Neural progenitor cell (in vitro differentiated cells): ENCODE results near the gene TMEM52. TPM values are rescaled to one million over a fixed set of nuclear protein-coding genes. Genes with fewer than 3 reads are reported as not detected.
A peak's percentile ranks its signal among the peaks of the same experiment; 100 is the strongest.

Source experiments
- DNase-seq: peaks from one replicate; pipeline ENCODE4 v3.0.0-alpha.2; 2016; ENCODE audit warnings: low spot score
- H2AFZ ChIP-seq: fragments of 200-600 bp; sonication (generic); replicated peaks from 2 replicates; pipeline ENCODE4 v1.6.1; 2016; ENCODE audit warnings: antibody characterized with exemption
- H3F3A ChIP-seq: fragments of 200-600 bp; sonication (generic); 2 replicates; pipeline ENCODE4 v1.6.1; 2016; ENCODE audit warnings: antibody characterized with exemption, low read depth
- H3K27ac ChIP-seq: fragments of 200-600 bp; sonication (generic); 2 replicates; pipeline ENCODE4 v1.5.1; 2016; ENCODE audit warnings: mild to moderate bottlenecking
- H3K27me3 ChIP-seq: fragments of 200-600 bp; sonication (generic); 2 replicates; pipeline ENCODE4 v1.6.1; 2016; ENCODE audit warnings: mild to moderate bottlenecking, moderate library complexity
- H3K36me3 ChIP-seq: fragments of 200-600 bp; sonication (generic); 2 replicates; pipeline ENCODE4 v1.5.1; 2016
- H3K4me1 ChIP-seq: fragments of 200-600 bp; sonication (generic); 2 replicates; pipeline ENCODE4 v1.6.1; 2016; ENCODE audit warnings: mixed run types
- H3K4me2 ChIP-seq: fragments of 200-600 bp; sonication (generic); 2 replicates; pipeline ENCODE4 v1.6.1; 2016
- H3K4me3 ChIP-seq: fragments of 200-600 bp; sonication (generic); 2 replicates; pipeline ENCODE4 v1.5.1; 2016
- H3K79me2 ChIP-seq: fragments of 200-600 bp; sonication (generic); 2 replicates; pipeline ENCODE4 v1.6.1; 2016; ENCODE audit warnings: low read depth
- H3K9ac ChIP-seq: fragments of 200-600 bp; sonication (generic); 2 replicates; pipeline ENCODE4 v1.6.1; 2016
- H3K9me3 ChIP-seq: fragments of 200-600 bp; sonication (generic); 2 replicates; pipeline ENCODE4 v1.5.1; 2016; ENCODE audit warnings: low read depth
- H4K20me1 ChIP-seq: fragments of 200-600 bp; sonication (generic); 2 replicates; pipeline ENCODE4 v1.6.1; 2016; ENCODE audit warnings: low read depth
- H3K27ac Mint-ChIP-seq: 3 replicates; pipeline ENCODE4 v1.8.0; 2021; ENCODE audit warnings: mixed read lengths
- H3K27me3 Mint-ChIP-seq: 2 replicates; pipeline ENCODE4 v1.8.0; 2022; ENCODE audit warnings: low read depth, mild to moderate bottlenecking, inconsistent platforms, moderate library complexity, mixed read lengths; ENCODE audit not compliant: insufficient read depth
- H3K36me3 Mint-ChIP-seq: 3 replicates; pipeline ENCODE4 v1.8.0; 2021; ENCODE audit warnings: mixed read lengths
- H3K4me1 Mint-ChIP-seq: 3 replicates; pipeline ENCODE4 v1.8.0; 2021; ENCODE audit warnings: mixed read lengths
- H3K4me3 Mint-ChIP-seq: 3 replicates; pipeline ENCODE4 v1.8.0; 2021; ENCODE audit warnings: mild to moderate bottlenecking, moderate library complexity, mixed read lengths
- H3K9me3 Mint-ChIP-seq: 3 replicates; pipeline ENCODE4 v1.8.0; 2020; ENCODE audit warnings: mixed read lengths
- CTCF ChIP-seq: fragments of 200-600 bp; sonication (generic); IDR thresholded peaks from 2 replicates; pipeline ENCODE4 v1.5.1; 2017; ENCODE audit warnings: antibody characterized with exemption, mild to moderate bottlenecking
- EZH2 ChIP-seq: fragments of 200-600 bp; sonication (generic); IDR thresholded peaks from 2 replicates; pipeline ENCODE4 v1.6.1; 2017; ENCODE audit warnings: antibody characterized with exemption, mild to moderate bottlenecking, moderate library complexity
- EZH2phosphoT487 ChIP-seq: fragments of 200-600 bp; sonication (generic); IDR thresholded peaks from 2 replicates; pipeline ENCODE4 v1.6.1; 2017; ENCODE audit warnings: antibody characterized with exemption
- total RNA-seq: library from RNA; depleted of rRNA; stranded (reverse); fragments of >200 nt; gene quantifications from 2 replicates; pipeline ENCODE4 v1.2.3, GENCODE V29; 2015; ENCODE audit warnings: low replicate concordance

Gene TMEM52
- total RNA-seq, 1 donor from 2014 or later: 2.9 TPM

GRCh38 chr1:1892763-1893120 is 26.3 kb downstream of the TMEM52 start:
- peaks cover 29% of the 10 kb centered on the region for H4K20me1 ChIP-seq
- no peak overlapping the region for H3K4me2 ChIP-seq
- Mint-ChIP-seq H3K9me3 (peaks cover 14% of the 10 kb centered on the region), H3K36me3 (peaks cover 11% of the 10 kb centered on the region), H3K27ac (peak overlapping the region; percentile 83), H3K27me3 (peaks cover 9% of the 10 kb centered on the region), H3K4me1 (peaks cover 43% of the 10 kb centered on the region), H3K4me3 (peak overlapping the region; percentile 86)
- H3K79me2 ChIP-seq: peaks cover 44% of the 10 kb centered on the region
- H3K27me3 ChIP-seq: no peaks in the 10 kb centered on the region
- H2AFZ ChIP-seq: no peak overlapping the region
- peaks cover 32% of the 10 kb centered on the region for H3K4me1 ChIP-seq
- DNase-seq: peak; percentile 3
- no peaks in the 10 kb centered on the region for H3K9me3 ChIP-seq
- H3K9ac ChIP-seq: no peak overlapping the region
- H3K36me3 ChIP-seq: peaks cover 3% of the 10 kb centered on the region
- TF ChIP-seq EZH2phosphoT487: no peak
- no peak for TF ChIP-seq EZH2
- TF ChIP-seq CTCF: no peak
- no peak overlapping the region for H3K27ac ChIP-seq
- peaks cover 18% of the 10 kb centered on the region for H3F3A ChIP-seq
- no peak overlapping the region for H3K4me3 ChIP-seq

- no peak overlapping the region for H3K9ac ChIP-seq
- no peak overlapping the region for H3K27ac ChIP-seq
- Mint-ChIP-seq H3K27ac (peak overlapping the region; percentile 83), H3K4me3 (peak overlapping the region; percentile 86), H3K27me3 (peaks cover 10% of the 10 kb centered on the region), H3K4me1 (peaks cover 43% of the 10 kb centered on the region), H3K9me3 (peaks cover 16% of the 10 kb centered on the region), H3K36me3 (peaks cover 13% of the 10 kb centered on the region)
- H3K36me3 ChIP-seq: peaks cover 4% of the 10 kb centered on the region
- H3K4me3 ChIP-seq: peak overlapping the region; percentile 87
- H3K4me1 ChIP-seq: peaks cover 32% of the 10 kb centered on the region
- TF ChIP-seq EZH2 (no peak), EZH2phosphoT487 (no peak), CTCF (no peak)
- H4K20me1 ChIP-seq: peaks cover 34% of the 10 kb centered on the region
- H3K9me3 ChIP-seq: no peaks in the 10 kb centered on the region
- DNase-seq: no peak
- no peaks in the 10 kb centered on the region for H3K27me3 ChIP-seq
- no peak overlapping the region for H2AFZ ChIP-seq
- H3F3A ChIP-seq: peaks cover 21% of the 10 kb centered on the region
- H3K4me2 ChIP-seq: peak overlapping the region; percentile 81
- H3K79me2 ChIP-seq: peaks cover 49% of the 10 kb centered on the region
These were observed 26.9 kb downstream of the TMEM52 start for GRCh38 chr1:1892079-1892762.

- Histone ChIP-seq H3K27ac (no peak overlapping the region), H3K4me2 (peak overlapping the region; percentile 81), H4K20me1 (peaks cover 41% of the 10 kb centered on the region), H3K9ac (no peak overlapping the region), H3F3A (peaks cover 27% of the 10 kb centered on the region), H3K79me2 (peaks cover 57% of the 10 kb centered on the region), H3K4me1 (peaks cover 32% of the 10 kb centered on the region), H3K27me3 (no peaks in the 10 kb centered on the region), H3K9me3 (no peaks in the 10 kb centered on the region), H3K36me3 (peaks cover 4% of the 10 kb centered on the region), H3K4me3 (peak overlapping the region; percentile 87), H2AFZ (no peak overlapping the region)
- no peak for TF ChIP-seq EZH2phosphoT487
- TF ChIP-seq CTCF: no peak
- TF ChIP-seq EZH2: no peak
- H3K36me3 Mint-ChIP-seq: peaks cover 17% of the 10 kb centered on the region
- H3K27ac Mint-ChIP-seq: peak overlapping the region; percentile 83
- peak; percentile 71 for DNase-seq
- peak overlapping the region; percentile 86 for H3K4me3 Mint-ChIP-seq
- peaks cover 20% of the 10 kb centered on the region for H3K9me3 Mint-ChIP-seq
- peaks cover 10% of the 10 kb centered on the region for H3K27me3 Mint-ChIP-seq
- H3K4me1 Mint-ChIP-seq: peaks cover 43% of the 10 kb centered on the region
These were observed 27.6 kb downstream of the TMEM52 start for GRCh38 chr1:1891349-1892078.
